Keratinocyte (primary cell): ENCODE measurements around the gene CBR3. TPM values are rescaled to one million over a fixed set of nuclear protein-coding genes. Genes with fewer than 3 reads are reported as not detected.
"Not testable (repeated sequence)": the region's sequence is repeated elsewhere in the genome, so short reads cannot be mapped to it uniquely, and the experiment has no call there.

Experiments
- DNase-seq: peaks from one replicate; pipeline ENCODE4 v3.0.0-alpha.2; 2011; ENCODE audit warnings: low read depth, missing footprints, low spot score
- FAIRE-seq: peaks from 2 replicates; lab custom pipeline; 2011; peaks lifted over from hg19 to GRCh38; lab: Jason Lieb, UNC
- H2AFZ ChIP-seq: 2 replicates; pipeline ENCODE4 v1.6.0; 2012; ENCODE audit warnings: low read length, control low read depth, inconsistent platforms; ENCODE audit not compliant: control insufficient read depth
- H3K27ac ChIP-seq: 2 replicates; pipeline ENCODE4 v1.5.1; 2011; ENCODE audit warnings: low read length; ENCODE audit not compliant: control insufficient read depth, insufficient read depth
- H3K27me3 ChIP-seq: 3 replicates; pipeline ENCODE4 v1.6.0; 2011; ENCODE audit warnings: low read length; ENCODE audit not compliant: control insufficient read depth, insufficient read depth; ENCODE audit errors: extremely low read depth
- H3K36me3 ChIP-seq, 2 experiments: 2 replicates in 1 of 2; 3 replicates in 1 of 2; pipeline ENCODE4 v1.5.1; 2011; ENCODE audit warnings: low read length in 2 of 2, mild to moderate bottlenecking in 1 of 2; ENCODE audit not compliant: control insufficient read depth in 2 of 2, insufficient read depth in 2 of 2; ENCODE audit errors: extremely low read depth in 1 of 2
- H3K4me1 ChIP-seq: 3 replicates; pipeline ENCODE4 v1.5.1; 2011; ENCODE audit warnings: low read length; ENCODE audit not compliant: control insufficient read depth, insufficient read depth; ENCODE audit errors: extremely low read depth
- H3K4me2 ChIP-seq: 3 replicates; pipeline ENCODE4 v1.6.0; 2011; ENCODE audit warnings: low read depth, low read length; ENCODE audit not compliant: control insufficient read depth, insufficient read depth; ENCODE audit errors: extremely low read depth
- H3K4me3 ChIP-seq, 3 experiments: fragments of 200-600 bp in 1 of 3; sonication (generic) in 1 of 3; 2 replicates in 2 of 3; 3 replicates in 1 of 3; pipeline ENCODE4 v1.5.1; 2011 to 2016; ENCODE audit warnings: low read length in 3 of 3, mild to moderate bottlenecking in 3 of 3, control low read depth in 2 of 3, inconsistent platforms in 1 of 3, low read depth in 1 of 3, mixed read lengths in 1 of 3, mixed run types in 1 of 3, moderate library complexity in 1 of 3; ENCODE audit not compliant: control insufficient read depth in 2 of 3, insufficient read depth in 2 of 3; ENCODE audit errors: extremely low read depth in 1 of 3
- H3K79me2 ChIP-seq: 2 replicates; pipeline ENCODE4 v1.6.0; 2012; ENCODE audit warnings: low read length; ENCODE audit not compliant: control insufficient read depth, insufficient read depth
- H3K9ac ChIP-seq: 3 replicates; pipeline ENCODE4 v1.6.0; 2011; ENCODE audit warnings: low read length; ENCODE audit not compliant: control insufficient read depth, insufficient read depth; ENCODE audit errors: extremely low read depth
- H3K9me1 ChIP-seq: 3 replicates; pipeline ENCODE4 v1.6.0; 2011; ENCODE audit warnings: low read length; ENCODE audit not compliant: control insufficient read depth, insufficient read depth; ENCODE audit errors: extremely low read depth
- H3K9me3 ChIP-seq: 2 replicates; pipeline ENCODE4 v1.5.1; 2012; ENCODE audit warnings: low read depth, low read length; ENCODE audit not compliant: control insufficient read depth
- H4K20me1 ChIP-seq: 3 replicates; pipeline ENCODE4 v1.6.0; 2011; ENCODE audit warnings: low read length; ENCODE audit not compliant: control insufficient read depth, insufficient read depth; ENCODE audit errors: extremely low read depth
- EZH2 ChIP-seq: IDR thresholded peaks from one replicate; pipeline ENCODE4 v1.6.1; 2012; ENCODE audit warnings: inconsistent platforms, mild to moderate bottlenecking, low read length, moderate library complexity
- dilution Hi-C: fragments of 300-500 bp; cut with MboI; formaldehyde crosslinking; loops from one replicate; pipeline ENCODE4 v1.7.0; 2020; ENCODE audit warnings: low sequenced_read_pairs; ENCODE audit not compliant: extremely low pct_ligation_motif_present
- polyA plus RNA-seq, 5 experiments: library from polyadenylated mRNA; depleted of rRNA in 3 of 5; stranded (reverse) in 3 of 5; stranded (forward) in 1 of 5; unstranded in 1 of 5; fragments of >200 nt; gene quantifications; 1 replicate in 1 of 5; 2 replicates in 3 of 5; 3 replicates in 1 of 5; pipeline versions ENCODE4 v1.2.1 to v1.2.3, GENCODE V29; 2011 to 2012; ENCODE audit warnings: missing spikeins in 2 of 5, low read depth in 1 of 5, low replicate concordance in 1 of 5
- TF ChIP-seq, protein P1 (sequence below), 3 experiments: IDR thresholded peaks in 1 of 3; conservative IDR thresholded peaks in 1 of 3; optimal IDR thresholded peaks in 1 of 3; 2 replicates in 2 of 3; 3 replicates in 1 of 3; pipeline versions ENCODE3 to v1.5.1; 2011; ENCODE audit warnings: low read length in 3 of 3, mild to moderate bottlenecking in 3 of 3, moderate library complexity in 2 of 3, control low read depth in 1 of 3, inconsistent platforms in 1 of 3; ENCODE audit not compliant: insufficient read depth in 2 of 3; ENCODE audit errors: extremely low read depth in 1 of 3

CBR3 gene
- polyA plus RNA-seq, 1 donor (not counting 4 experiments of a cell fraction or from before 2014, with no cell fraction given): 1.3 TPM

DNA sequence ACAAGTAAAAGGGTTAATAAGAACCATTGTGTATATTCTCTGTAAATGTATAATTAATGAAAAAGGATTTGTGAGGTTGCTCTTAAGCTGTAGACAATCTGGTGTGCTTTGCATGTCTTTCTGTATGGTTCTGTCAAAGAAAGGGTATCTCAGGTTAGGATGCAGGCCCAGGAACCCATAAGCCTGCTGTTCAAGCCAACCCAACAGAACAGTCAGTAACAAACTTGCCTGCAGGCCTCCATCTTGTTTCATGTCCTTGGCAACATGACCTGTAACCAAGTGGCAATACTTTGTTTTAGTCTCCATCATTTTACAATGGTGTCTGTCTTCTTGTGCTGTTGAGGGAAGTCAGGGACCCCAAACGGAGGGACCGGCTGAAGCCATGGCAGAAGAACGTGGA, 35.9 kb upstream of the CBR3 start:
- Histone ChIP-seq H3K36me3 (no peaks in the 10 kb centered on the region), H3K9me3 (peaks cover 2% of the 10 kb centered on the region), H3K4me2 (no peak overlapping the region), H3K4me3 (no peak overlapping the region), H3K27me3 (no peaks in the 10 kb centered on the region), H3K9ac (no peak overlapping the region), H4K20me1 (no peaks in the 10 kb centered on the region), H3K79me2 (no peaks in the 10 kb centered on the region), H3K9me1 (no peaks in the 10 kb centered on the region), H3K27ac (no peak overlapping the region), H3K4me1 (peaks cover 17% of the 10 kb centered on the region), H2AFZ (no peak overlapping the region)
- dilution Hi-C loops: no loop called here
- DNase-seq (no peak), FAIRE-seq (no peak)
- no peak for TF ChIP-seq EZH2
- TF ChIP-seq, protein P1, sequence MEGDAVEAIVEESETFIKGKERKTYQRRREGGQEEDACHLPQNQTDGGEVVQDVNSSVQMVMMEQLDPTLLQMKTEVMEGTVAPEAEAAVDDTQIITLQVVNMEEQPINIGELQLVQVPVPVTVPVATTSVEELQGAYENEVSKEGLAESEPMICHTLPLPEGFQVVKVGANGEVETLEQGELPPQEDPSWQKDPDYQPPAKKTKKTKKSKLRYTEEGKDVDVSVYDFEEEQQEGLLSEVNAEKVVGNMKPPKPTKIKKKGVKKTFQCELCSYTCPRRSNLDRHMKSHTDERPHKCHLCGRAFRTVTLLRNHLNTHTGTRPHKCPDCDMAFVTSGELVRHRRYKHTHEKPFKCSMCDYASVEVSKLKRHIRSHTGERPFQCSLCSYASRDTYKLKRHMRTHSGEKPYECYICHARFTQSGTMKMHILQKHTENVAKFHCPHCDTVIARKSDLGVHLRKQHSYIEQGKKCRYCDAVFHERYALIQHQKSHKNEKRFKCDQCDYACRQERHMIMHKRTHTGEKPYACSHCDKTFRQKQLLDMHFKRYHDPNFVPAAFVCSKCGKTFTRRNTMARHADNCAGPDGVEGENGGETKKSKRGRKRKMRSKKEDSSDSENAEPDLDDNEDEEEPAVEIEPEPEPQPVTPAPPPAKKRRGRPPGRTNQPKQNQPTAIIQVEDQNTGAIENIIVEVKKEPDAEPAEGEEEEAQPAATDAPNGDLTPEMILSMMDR (optimal IDR thresholded peaks at IDR 0.05 in 1 of 3, IDR thresholded peaks at IDR 0.05 in 1 of 3, conservative IDR thresholded peaks at IDR 0.05 in 1 of 3; ENCODE audit: extremely low read depth in 1 of 3, insufficient read depth in 2 of 3, low read length in 3 of 3): no peak

GRCh38 chr21:36099695-36100211, 35.1 kb upstream of the CBR3 start:
- H3K4me2 ChIP-seq, H3K36me3 ChIP-seq, DNase-seq, H3K27ac ChIP-seq, H3K9me3 ChIP-seq, H3K79me2 ChIP-seq, H3K9ac ChIP-seq, H2AFZ ChIP-seq, H3K9me1 ChIP-seq, FAIRE-seq, H4K20me1 ChIP-seq, dilution Hi-C loops, H3K27me3 ChIP-seq, H3K4me3 ChIP-seq: not testable (repeated sequence)
- H3K4me1 ChIP-seq: peaks cover 17% of the 10 kb centered on the region
